ENCODE results near the gene SPHK1.

DNA sequence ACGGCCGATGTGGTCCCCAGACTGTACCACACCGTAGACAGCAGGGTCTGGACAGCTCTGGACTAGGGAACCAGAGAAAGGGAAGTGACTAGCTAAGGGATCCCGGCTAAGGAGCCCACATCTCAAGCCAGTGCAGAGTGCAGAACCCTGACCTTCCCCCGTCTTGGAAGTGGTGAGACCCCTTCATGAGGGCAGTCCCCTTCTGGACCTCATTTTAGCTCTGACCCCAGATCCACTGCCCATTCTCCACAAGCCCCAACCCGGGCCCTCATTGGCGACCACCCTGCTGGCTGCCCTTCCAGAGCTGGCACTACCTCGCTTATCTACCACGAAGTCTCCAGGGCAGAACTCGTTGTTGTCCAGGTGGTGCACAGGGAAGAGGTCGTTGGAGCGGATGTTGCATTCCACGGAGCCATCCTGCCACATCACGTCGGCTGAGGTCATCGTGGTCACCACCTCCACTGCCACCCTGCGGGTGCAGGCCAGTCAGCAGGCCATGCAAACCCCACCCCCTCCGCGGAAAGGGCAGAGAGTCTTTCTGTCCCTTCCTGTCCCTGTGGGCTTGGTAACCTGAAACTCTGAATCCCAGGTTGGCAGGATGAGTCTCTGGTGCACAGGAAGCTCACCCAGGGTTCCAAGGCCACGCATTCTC, 14.2 kb downstream of the SPHK1 start:
- TF ChIP-seq, protein P1, sequence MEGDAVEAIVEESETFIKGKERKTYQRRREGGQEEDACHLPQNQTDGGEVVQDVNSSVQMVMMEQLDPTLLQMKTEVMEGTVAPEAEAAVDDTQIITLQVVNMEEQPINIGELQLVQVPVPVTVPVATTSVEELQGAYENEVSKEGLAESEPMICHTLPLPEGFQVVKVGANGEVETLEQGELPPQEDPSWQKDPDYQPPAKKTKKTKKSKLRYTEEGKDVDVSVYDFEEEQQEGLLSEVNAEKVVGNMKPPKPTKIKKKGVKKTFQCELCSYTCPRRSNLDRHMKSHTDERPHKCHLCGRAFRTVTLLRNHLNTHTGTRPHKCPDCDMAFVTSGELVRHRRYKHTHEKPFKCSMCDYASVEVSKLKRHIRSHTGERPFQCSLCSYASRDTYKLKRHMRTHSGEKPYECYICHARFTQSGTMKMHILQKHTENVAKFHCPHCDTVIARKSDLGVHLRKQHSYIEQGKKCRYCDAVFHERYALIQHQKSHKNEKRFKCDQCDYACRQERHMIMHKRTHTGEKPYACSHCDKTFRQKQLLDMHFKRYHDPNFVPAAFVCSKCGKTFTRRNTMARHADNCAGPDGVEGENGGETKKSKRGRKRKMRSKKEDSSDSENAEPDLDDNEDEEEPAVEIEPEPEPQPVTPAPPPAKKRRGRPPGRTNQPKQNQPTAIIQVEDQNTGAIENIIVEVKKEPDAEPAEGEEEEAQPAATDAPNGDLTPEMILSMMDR (conservative IDR thresholded peaks at IDR 0.05; ENCODE audit: low read length), result no peak
- TF ChIP-seq EZH2phosphoT487 (IDR thresholded peaks at IDR 0.05; ENCODE audit: borderline replicate concordance, low read depth, low read length), result no peak
